ENCODE data around the gene PAN3. TPM values are rescaled to one million over a fixed set of nuclear protein-coding genes. Genes with fewer than 3 reads are reported as not detected.

PAN3 gene
- total RNA-seq, 1 donor from 2014 or later = 11.8 TPM

- no peaks in the 10 kb centered on the region for H3K27me3 ChIP-seq (ENCODE audit: control insufficient read depth, insufficient read depth, low read length)
- no peak overlapping the region for H3K4me3 ChIP-seq (ENCODE audit: low read depth, low read length)
- H3K36me3 ChIP-seq (ENCODE audit: control insufficient read depth, insufficient read depth, low read length) = no peaks in the 10 kb centered on the region
- DNase-seq (ENCODE audit: low read depth) (no peak), FAIRE-seq (no peak)
- TF ChIP-seq CTCF (IDR thresholded peaks at IDR 0.05; ENCODE audit: insufficient read depth, low read length, severe bottlenecking) = no peak
Measured at GRCh38 chr13:28250542-28250941, 112.2 kb downstream of the PAN3 start.

DNA sequence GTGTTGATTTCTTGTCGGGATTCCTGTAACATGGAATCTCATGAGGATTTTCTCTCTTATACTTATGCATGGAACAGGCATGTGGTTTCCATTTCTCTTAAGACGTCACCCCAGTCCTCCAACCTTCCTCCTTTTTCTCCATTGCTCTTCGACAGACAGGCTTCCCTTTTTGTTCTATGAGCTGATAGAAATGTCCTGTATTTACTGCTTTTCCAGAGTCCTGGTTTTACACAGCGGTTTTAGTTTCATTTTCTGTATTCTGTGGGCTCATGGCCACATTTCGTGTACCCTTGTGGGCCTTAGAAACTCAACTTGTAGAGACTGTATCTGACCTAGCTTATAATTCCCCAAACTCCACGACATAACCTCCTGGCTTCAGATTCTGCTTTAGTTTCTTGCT is 113.1 kb downstream of the PAN3 start:
- Histone ChIP-seq H3K27me3 (ENCODE audit: control insufficient read depth, insufficient read depth, low read length) (no peaks in the 10 kb centered on the region), H3K36me3 (ENCODE audit: control insufficient read depth, insufficient read depth, low read length) (peaks cover 1% of the 10 kb centered on the region)

GRCh38 chr13:28252547-28252946 is 114.2 kb downstream of the PAN3 start:
- H3K36me3 ChIP-seq (ENCODE audit: control insufficient read depth, insufficient read depth, low read length) = peaks cover 1% of the 10 kb centered on the region

More for the DNA sequence above, 113.1 kb downstream of the PAN3 start:
- DNase-seq (ENCODE audit: low read depth) = no peak
- no peak overlapping the region for H3K4me3 ChIP-seq (ENCODE audit: low read depth, low read length)
- TF ChIP-seq CTCF (IDR thresholded peaks at IDR 0.05; ENCODE audit: insufficient read depth, low read length, severe bottlenecking) = no peak
- FAIRE-seq = no peak

GRCh38 chr13:28257305-28257704 is 119.0 kb downstream of the PAN3 start:
- no peak overlapping the region for H3K4me3 ChIP-seq (ENCODE audit: low read depth, low read length)
- H3K27me3 ChIP-seq (ENCODE audit: control insufficient read depth, insufficient read depth, low read length) = no peaks in the 10 kb centered on the region
- peaks cover 1% of the 10 kb centered on the region for H3K36me3 ChIP-seq (ENCODE audit: control insufficient read depth, insufficient read depth, low read length)
- DNase-seq (ENCODE audit: low read depth) = no peak
- no peak for FAIRE-seq
- no peak for TF ChIP-seq CTCF (IDR thresholded peaks at IDR 0.05; ENCODE audit: insufficient read depth, low read length, severe bottlenecking)

More at GRCh38 chr13:28252547-28252946, 114.2 kb downstream of the PAN3 start:
- no peak for FAIRE-seq
- TF ChIP-seq CTCF (IDR thresholded peaks at IDR 0.05; ENCODE audit: insufficient read depth, low read length, severe bottlenecking) = no peak
- no peak for DNase-seq (ENCODE audit: low read depth)
- no peak overlapping the region for H3K4me3 ChIP-seq (ENCODE audit: low read depth, low read length)
- no peaks in the 10 kb centered on the region for H3K27me3 ChIP-seq (ENCODE audit: control insufficient read depth, insufficient read depth, low read length)

GRCh38 chr13:28258417-28258816 is 120.1 kb downstream of the PAN3 start:
- Histone ChIP-seq H3K27me3 (ENCODE audit: control insufficient read depth, insufficient read depth, low read length) (no peaks in the 10 kb centered on the region), H3K36me3 (ENCODE audit: control insufficient read depth, insufficient read depth, low read length) (peaks cover 1% of the 10 kb centered on the region), H3K4me3 (ENCODE audit: low read depth, low read length) (no peak overlapping the region)
- FAIRE-seq (no peak), DNase-seq (ENCODE audit: low read depth) (no peak)
- TF ChIP-seq CTCF (IDR thresholded peaks at IDR 0.05; ENCODE audit: insufficient read depth, low read length, severe bottlenecking) = no peak

- TF ChIP-seq CTCF (IDR thresholded peaks at IDR 0.05; ENCODE audit: insufficient read depth, low read length, severe bottlenecking) = no peak
- Histone ChIP-seq H3K36me3 (ENCODE audit: control insufficient read depth, insufficient read depth, low read length) (peaks cover 8% of the 10 kb centered on the region), H3K4me3 (ENCODE audit: low read depth, low read length) (no peak overlapping the region), H3K27me3 (ENCODE audit: control insufficient read depth, insufficient read depth, low read length) (no peaks in the 10 kb centered on the region)
- DNase-seq (ENCODE audit: low read depth) (no peak), FAIRE-seq (no peak)
Measured at GRCh38 chr13:28267497-28267896, 129.2 kb downstream of the PAN3 start.
